Trophoblast cell (in vitro differentiated cells and primary cell): ENCODE measurements around the gene PDE4D.

Experiments used
- DNase-seq, 2 donors: peaks; one replicate each; pipeline ENCODE4 v3.0.0-alpha.2; 2016
- H2AFZ ChIP-seq: 2 replicates; pipeline ENCODE4 v1.6.1; 2013; ENCODE audit warnings: low read length, moderate library complexity, mild to moderate bottlenecking; ENCODE audit not compliant: insufficient read depth, poor library complexity
- H2AK5ac ChIP-seq: 2 replicates; pipeline ENCODE4 v1.6.1; 2013; ENCODE audit warnings: mild to moderate bottlenecking, low read length
- H2BK120ac ChIP-seq: 2 replicates; pipeline ENCODE4 v1.6.1; 2013; ENCODE audit warnings: low read length, mild to moderate bottlenecking, moderate library complexity; ENCODE audit not compliant: insufficient read depth, poor library complexity
- H2BK12ac ChIP-seq: 2 replicates; pipeline ENCODE4 v1.6.1; 2013; ENCODE audit warnings: mild to moderate bottlenecking, low read length, moderate library complexity
- H2BK5ac ChIP-seq: 2 replicates; pipeline ENCODE4 v1.6.1; 2013; ENCODE audit warnings: low read length, low read depth, moderate library complexity, mild to moderate bottlenecking; ENCODE audit not compliant: poor library complexity
- H3K14ac ChIP-seq: 2 replicates; pipeline ENCODE4 v1.6.1; 2013; ENCODE audit warnings: mild to moderate bottlenecking, low read length
- H3K18ac ChIP-seq: 2 replicates; pipeline ENCODE4 v1.6.1; 2013; ENCODE audit warnings: mild to moderate bottlenecking, low read length
- H3K23ac ChIP-seq: 2 replicates; pipeline ENCODE4 v1.6.1; 2013; ENCODE audit warnings: low read length
- H3K27ac ChIP-seq: 2 replicates; pipeline ENCODE4 v1.5.1; 2013; ENCODE audit warnings: low read depth, mild to moderate bottlenecking, inconsistent platforms, low read length, moderate library complexity
- H3K27me3 ChIP-seq: 2 replicates; pipeline ENCODE4 v1.6.1; 2013; ENCODE audit warnings: inconsistent platforms, mild to moderate bottlenecking, low read length, moderate library complexity; ENCODE audit not compliant: insufficient read depth
- H3K36me3 ChIP-seq, 2 experiments: 1 replicate in 1 of 2; 2 replicates in 1 of 2; pipeline ENCODE4 v1.6.1; 2013; ENCODE audit warnings: low read length in 2 of 2, mild to moderate bottlenecking in 2 of 2, moderate library complexity in 1 of 2; ENCODE audit not compliant: insufficient read depth in 2 of 2, control insufficient read depth in 1 of 2
- H3K4ac ChIP-seq: 2 replicates; pipeline ENCODE4 v1.6.1; 2013; ENCODE audit warnings: low read depth, mild to moderate bottlenecking, low read length, moderate library complexity
- H3K4me1 ChIP-seq, 2 experiments: 1 replicate in 1 of 2; 2 replicates in 1 of 2; pipeline ENCODE4 v1.6.1; 2013; ENCODE audit warnings: low read length in 2 of 2, mild to moderate bottlenecking in 2 of 2, moderate library complexity in 1 of 2; ENCODE audit not compliant: insufficient read depth in 2 of 2, control insufficient read depth in 1 of 2
- H3K4me2 ChIP-seq: 2 replicates; pipeline ENCODE4 v1.6.1; 2013; ENCODE audit warnings: inconsistent platforms, mild to moderate bottlenecking, low read length, moderate library complexity
- H3K4me3 ChIP-seq: 2 replicates; pipeline ENCODE4 v1.5.1; 2013; ENCODE audit warnings: mild to moderate bottlenecking, low read depth, low read length, inconsistent platforms
- H3K79me1 ChIP-seq: one replicate; pipeline ENCODE4 v1.6.1; 2013; ENCODE audit warnings: low read length
- H3K79me2 ChIP-seq: 2 replicates; pipeline ENCODE4 v1.6.1; 2013; ENCODE audit warnings: low read length, mild to moderate bottlenecking; ENCODE audit not compliant: control insufficient read depth, insufficient read depth, poor library complexity
- H3K9ac ChIP-seq: 2 replicates; pipeline ENCODE4 v1.6.1; 2013; ENCODE audit warnings: mild to moderate bottlenecking, low read length
- H3K9me3 ChIP-seq: 2 replicates; pipeline ENCODE4 v1.6.1; 2013; ENCODE audit warnings: low read depth, mild to moderate bottlenecking, control low read depth, inconsistent platforms, low read length; ENCODE audit not compliant: insufficient read depth
- H4K12ac ChIP-seq: 2 replicates; pipeline ENCODE4 v1.6.1; 2013; ENCODE audit warnings: low read depth, mild to moderate bottlenecking, low read length, moderate library complexity
- H4K8ac ChIP-seq: 2 replicates; pipeline ENCODE4 v1.6.1; 2013; ENCODE audit warnings: low read depth, mild to moderate bottlenecking, low read length, moderate library complexity
- H4K91ac ChIP-seq: one replicate; pipeline ENCODE4 v1.6.1; 2013; ENCODE audit warnings: low read depth, mild to moderate bottlenecking, low read length, moderate library complexity
- WGBS: extraction: QIAGEN DNeasy Blood & Tissue Kit; methylation state at CpG from one replicate; pipeline ENCODE4 v1.1.7; 2013; ENCODE audit warnings: missing lambda C conversion rate; ENCODE audit not compliant: insufficient read length, insufficient coverage; ENCODE audit errors: extremely low coverage; 5-methylcytosine and 5-hydroxymethylcytosine counted together

Gene PDE4D

GRCh38 chr5:59856358-59856757 lies 37.2 kb downstream of the PDE4D start:
- no peak overlapping the region for H3K27ac ChIP-seq
- H4K91ac ChIP-seq, result no peak overlapping the region
- no peak overlapping the region for H3K14ac ChIP-seq
- H2AK5ac ChIP-seq, result no peak overlapping the region
- no peak overlapping the region for H3K9ac ChIP-seq
- no peak overlapping the region for H2BK5ac ChIP-seq
- H3K36me3 ChIP-seq, result no peaks in the 10 kb centered on the region
- H2BK12ac ChIP-seq, result no peak overlapping the region
- no peak overlapping the region for H3K18ac ChIP-seq
- H4K8ac ChIP-seq, result no peak overlapping the region
- no peak overlapping the region for H4K12ac ChIP-seq
- H3K4me1 ChIP-seq, result no peaks in the 10 kb centered on the region
- no peak overlapping the region for H2BK120ac ChIP-seq
- H3K79me2 ChIP-seq, result no peaks in the 10 kb centered on the region
- no peak overlapping the region for H3K23ac ChIP-seq
- H3K79me1 ChIP-seq, result no peaks in the 10 kb centered on the region
- H3K9me3 ChIP-seq, result no peaks in the 10 kb centered on the region
- H3K4me2 ChIP-seq, result no peak overlapping the region
- H3K27me3 ChIP-seq, result no peaks in the 10 kb centered on the region
- no peak overlapping the region for H3K4me3 ChIP-seq
- no peak overlapping the region for H2AFZ ChIP-seq
- DNase-seq, result no peak
- no peak overlapping the region for H3K4ac ChIP-seq
- whole genome bisulfite sequencing, result no CpG with 5 or more reads among the region's 5 CpGs

- Histone ChIP-seq H2AK5ac (no peak overlapping the region), H2AFZ (no peak overlapping the region), H3K27me3 (no peaks in the 10 kb centered on the region), H4K8ac (no peak overlapping the region), H3K9me3 (no peaks in the 10 kb centered on the region), H3K36me3 (no peaks in the 10 kb centered on the region), H3K4ac (no peak overlapping the region), H3K14ac (no peak overlapping the region), H3K79me2 (no peaks in the 10 kb centered on the region), H3K9ac (no peak overlapping the region), H3K4me1 (no peaks in the 10 kb centered on the region), H3K4me2 (no peak overlapping the region), H2BK5ac (no peak overlapping the region), H3K79me1 (no peaks in the 10 kb centered on the region), H3K4me3 (no peak overlapping the region), H4K12ac (no peak overlapping the region), H2BK12ac (no peak overlapping the region), H3K27ac (no peak overlapping the region), H3K18ac (no peak overlapping the region), H3K23ac (no peak overlapping the region), H2BK120ac (no peak overlapping the region), H4K91ac (no peak overlapping the region)
- no CpG with 5 or more reads among the region's 2 CpGs for WGBS
- DNase-seq, result peak; percentile 39 to 75
These were observed 42.8 kb downstream of the PDE4D start for GRCh38 chr5:59850766-59851165.

- H2AFZ ChIP-seq, result no peak overlapping the region
- no peak overlapping the region for H2BK120ac ChIP-seq
- no peak overlapping the region for H2AK5ac ChIP-seq
- H3K4me1 ChIP-seq, result no peaks in the 10 kb centered on the region
- H3K9me3 ChIP-seq, result no peaks in the 10 kb centered on the region
- no peaks in the 10 kb centered on the region for H3K27me3 ChIP-seq
- no peak overlapping the region for H3K4me2 ChIP-seq
- no peak overlapping the region for H4K12ac ChIP-seq
- H2BK5ac ChIP-seq, result no peak overlapping the region
- no peak overlapping the region for H4K8ac ChIP-seq
- H3K27ac ChIP-seq, result no peak overlapping the region
- H3K18ac ChIP-seq, result no peak overlapping the region
- WGBS, result no CpG with 5 or more reads among the region's 2 CpGs
- H3K79me2 ChIP-seq, result no peaks in the 10 kb centered on the region
- no peak overlapping the region for H2BK12ac ChIP-seq
- no peaks in the 10 kb centered on the region for H3K36me3 ChIP-seq
- DNase-seq, result no peak
- no peak overlapping the region for H3K4ac ChIP-seq
- no peak overlapping the region for H3K4me3 ChIP-seq
- no peak overlapping the region for H3K9ac ChIP-seq
- no peak overlapping the region for H3K23ac ChIP-seq
- no peaks in the 10 kb centered on the region for H3K79me1 ChIP-seq
- H3K14ac ChIP-seq, result no peak overlapping the region
- H4K91ac ChIP-seq, result no peak overlapping the region
These were observed 45.9 kb downstream of the PDE4D start for GRCh38 chr5:59847586-59847985.

- Histone ChIP-seq H3K79me2 (no peaks in the 10 kb centered on the region), H3K14ac (no peak overlapping the region), H2AK5ac (no peak overlapping the region), H3K23ac (no peak overlapping the region), H2BK5ac (no peak overlapping the region), H3K79me1 (no peaks in the 10 kb centered on the region), H2AFZ (no peak overlapping the region), H3K4me3 (no peak overlapping the region), H3K4me1 (no peaks in the 10 kb centered on the region), H3K36me3 (no peaks in the 10 kb centered on the region), H3K27ac (no peak overlapping the region), H3K9ac (no peak overlapping the region), H4K91ac (no peak overlapping the region), H3K4me2 (no peak overlapping the region), H3K4ac (no peak overlapping the region), H3K9me3 (no peaks in the 10 kb centered on the region), H4K12ac (no peak overlapping the region), H3K27me3 (no peaks in the 10 kb centered on the region), H4K8ac (no peak overlapping the region), H2BK120ac (no peak overlapping the region), H3K18ac (no peak overlapping the region), H2BK12ac (no peak overlapping the region)
- DNase-seq, result peak in 1 of 2 donors; percentile 44
- no CpG with 5 or more reads among the region's 2 CpGs for WGBS
These were observed 47.8 kb downstream of the PDE4D start for GRCh38 chr5:59845730-59846129.
